ENCODE data around the gene FBL. TPM values are rescaled to one million over a fixed set of nuclear protein-coding genes. Genes with fewer than 3 reads are reported as not detected.

Gene FBL
- total RNA-seq, 4 donors from 2014 or later, result 80.9 to 118 (median 91.1) TPM

- Histone ChIP-seq H3K4me1 (no peaks in the 10 kb centered on the region), H3K27ac (no peak overlapping the region), H3K36me3 (peaks cover 57 to 64% of the 10 kb centered on the region in 2 donors), H3K9me3 (no peaks in the 10 kb centered on the region), H3K4me3 (replicated peaks in 1 of 3) (no peak overlapping the region), H3K27me3 (no peaks in the 10 kb centered on the region)
- DNase-seq, result no peak
- 89 to 91% methylated on average over 2 of the region's 2 CpGs for WGBS, 2 donors
- TF ChIP-seq POLR2A (IDR thresholded peaks at IDR 0.05) (no peak), CTCF (IDR thresholded peaks at IDR 0.05) (no peak)
- intact Hi-C loops (cut with DNase I), result no loop called here
These were observed 17.9 kb upstream of the FBL start for GRCh38 chr19:39864118-39864517.

- no peak for DNase-seq
- no peaks in the 10 kb centered on the region for H3K27me3 ChIP-seq
- H3K36me3 ChIP-seq, result peaks cover 9 to 16% of the 10 kb centered on the region in 2 donors
- no peaks in the 10 kb centered on the region for H3K4me1 ChIP-seq
- intact Hi-C loops (cut with DNase I), result no loop called here
- WGBS, 2 donors, result 44 to 66% methylated on average over 9 to 11 of the region's 11 CpGs
- H3K9me3 ChIP-seq, result no peaks in the 10 kb centered on the region
- no peak for TF ChIP-seq CTCF (IDR thresholded peaks at IDR 0.05)
- no peak for TF ChIP-seq POLR2A (IDR thresholded peaks at IDR 0.05)
- H3K4me3 ChIP-seq (replicated peaks in 1 of 3), result no peak overlapping the region
- H3K27ac ChIP-seq, result no peak overlapping the region
These were observed 12.4 kb upstream of the FBL start for GRCh38 chr19:39858541-39858940.

- Histone ChIP-seq H3K4me1 (no peaks in the 10 kb centered on the region), H3K4me3 (replicated peaks in 1 of 3) (no peak overlapping the region), H3K27ac (no peak overlapping the region), H3K36me3 (no peaks in the 10 kb centered on the region), H3K27me3 (no peaks in the 10 kb centered on the region), H3K9me3 (no peaks in the 10 kb centered on the region)
- intact Hi-C loops (cut with DNase I), result no loop called here
- 92 to 93% methylated on average over 7 of the region's 7 CpGs for WGBS, 2 donors
- TF ChIP-seq POLR2A (IDR thresholded peaks at IDR 0.05) (no peak), CTCF (IDR thresholded peaks at IDR 0.05) (no peak)
- DNase-seq, result no peak
These were observed 6.7 kb upstream of the FBL start for GRCh38 chr19:39852882-39853281.

GRCh38 chr19:39850892-39851291, 4.7 kb upstream of the FBL start:
- H3K9me3 ChIP-seq, result no peaks in the 10 kb centered on the region
- peaks cover 0 to 12% of the 10 kb centered on the region in 2 donors for H3K4me1 ChIP-seq
- DNase-seq, result no peak
- H3K4me3 ChIP-seq (replicated peaks in 1 of 3), result no peak overlapping the region
- TF ChIP-seq POLR2A (IDR thresholded peaks at IDR 0.05) (no peak), CTCF (IDR thresholded peaks at IDR 0.05) (no peak)
- intact Hi-C loops (cut with DNase I), result no loop called here
- H3K27ac ChIP-seq, result no peak overlapping the region
- H3K27me3 ChIP-seq, result no peaks in the 10 kb centered on the region
- WGBS, 2 donors, result 81 to 96% methylated on average over 2 of the region's 2 CpGs
- H3K36me3 ChIP-seq, result no peaks in the 10 kb centered on the region

GRCh38 chr19:39848392-39848791, 2.2 kb upstream of the FBL start:
- H3K27ac ChIP-seq, result no peak overlapping the region
- H3K9me3 ChIP-seq, result no peaks in the 10 kb centered on the region
- H3K27me3 ChIP-seq, result no peaks in the 10 kb centered on the region
- intact Hi-C loops (cut with DNase I), result loop anchor here (10.0 kb wide), 1 partner anchor 126 kb away; the partner anchor contains the start of gene PSMC4
- TF ChIP-seq CTCF (IDR thresholded peaks at IDR 0.05) (no peak), POLR2A (IDR thresholded peaks at IDR 0.05) (no peak)
- no peak for DNase-seq
- H3K4me3 ChIP-seq (replicated peaks in 1 of 3), result no peak overlapping the region
- H3K36me3 ChIP-seq, result no peaks in the 10 kb centered on the region
- H3K4me1 ChIP-seq, result peaks cover 15 to 29% of the 10 kb centered on the region in 2 donors
- 87 to 100% methylated on average over 4 of the region's 4 CpGs for WGBS, 2 donors
